Putamen (tissue), 1 donor: ENCODE measurements around the gene FAM83C.
"Not testable (repeated sequence)": the region's sequence is repeated elsewhere in the genome, so short reads cannot be mapped to it uniquely, and the experiment has no call there.

Source experiments
- DNase-seq: peaks from one replicate; pipeline ENCODE4 v3.0.0-alpha.2; 2016; ENCODE audit warnings: low spot score

Gene FAM83C

DNA sequence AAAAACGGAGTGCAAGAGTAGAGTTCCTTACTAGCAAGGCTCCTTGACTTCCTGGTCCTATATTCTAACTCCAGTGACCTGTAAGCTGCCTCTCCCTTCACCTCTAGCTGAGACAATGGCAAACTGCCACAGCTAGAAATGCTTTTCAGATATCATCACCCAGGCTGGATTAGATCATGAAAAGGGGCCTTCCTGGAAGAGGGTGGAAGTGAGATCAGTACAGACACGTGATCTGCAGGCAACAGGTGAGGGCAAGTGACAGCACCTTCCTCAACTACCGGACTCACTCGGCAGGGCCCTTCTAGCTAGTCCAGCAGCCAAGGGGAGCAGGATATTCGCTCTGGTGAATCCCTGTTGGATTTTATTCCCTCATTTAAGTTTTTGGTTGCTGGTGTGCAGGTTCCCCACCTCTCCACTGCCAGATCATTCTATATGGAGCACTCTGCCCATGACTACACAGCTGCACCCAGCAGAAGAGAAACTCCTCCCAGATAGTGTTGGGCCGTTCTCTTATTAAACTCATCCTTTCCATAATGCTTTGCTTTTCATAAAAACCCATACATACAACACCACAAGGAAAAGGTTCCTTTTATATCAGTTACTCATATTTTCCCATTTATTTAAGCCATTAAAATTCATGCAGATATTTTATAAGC, 26.4 kb upstream of the FAM83C start:
- DNase-seq = no peak

DNA sequence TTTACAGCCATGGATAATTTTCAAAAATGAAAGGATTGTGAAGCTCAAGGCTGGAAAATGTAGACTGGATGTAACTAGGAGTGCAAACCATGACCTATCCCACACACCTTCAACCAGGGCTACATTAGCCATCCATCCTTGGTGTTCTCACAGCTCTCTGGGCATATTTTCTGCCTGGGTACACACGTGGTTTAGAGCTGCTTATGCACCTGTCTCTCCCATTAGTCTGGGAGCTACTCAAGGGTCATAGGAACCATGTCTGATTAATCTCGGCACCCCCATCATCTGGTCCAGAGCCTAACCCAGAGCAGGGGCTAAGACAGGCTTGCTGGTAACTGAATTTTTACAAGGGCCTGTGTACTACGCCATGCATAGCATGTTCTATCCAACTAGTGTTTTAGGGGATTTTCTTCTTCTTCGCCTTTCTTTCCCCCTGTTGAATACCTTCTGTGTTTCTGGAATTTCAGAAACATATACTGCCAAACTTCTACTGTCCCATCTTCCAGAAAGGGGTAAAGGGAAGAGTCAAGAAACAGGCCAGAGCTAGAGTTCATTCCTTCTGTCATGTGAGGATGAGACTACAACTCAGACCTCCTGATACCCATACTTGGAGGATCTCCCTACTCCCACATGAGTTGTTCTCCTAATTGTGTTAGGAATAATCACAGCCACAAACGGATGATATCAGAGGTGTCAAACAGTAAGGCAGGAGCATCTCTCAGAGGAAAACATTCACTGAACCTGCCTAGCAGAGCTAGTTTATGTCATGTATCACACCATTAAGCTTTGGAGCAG, 25.4 kb upstream of the FAM83C start:
- no peak for DNase-seq

DNA sequence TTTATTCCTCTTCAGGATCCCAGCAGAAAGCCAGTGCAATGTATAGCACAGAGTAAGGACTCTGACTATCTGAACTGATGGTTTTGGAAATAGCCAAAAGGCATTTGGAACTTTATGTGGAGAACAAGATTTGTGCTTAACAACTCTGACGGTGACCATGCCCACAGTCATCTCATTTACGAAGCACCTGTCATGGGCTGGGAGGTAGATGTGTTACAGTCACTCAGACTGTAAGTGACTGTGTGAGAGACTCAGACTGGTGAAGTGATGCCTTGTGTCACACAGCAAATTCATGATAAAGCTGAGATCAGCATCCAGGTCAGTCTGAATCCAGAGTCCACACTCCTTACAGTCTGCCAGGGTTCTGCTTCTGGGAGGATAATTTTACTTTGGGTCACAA, 23.9 kb upstream of the FAM83C start:
- no peak for DNase-seq

- not testable (repeated sequence) for DNase-seq
Measured at GRCh38 chr20:35315632-35316020, 23.4 kb upstream of the FAM83C start.

DNA sequence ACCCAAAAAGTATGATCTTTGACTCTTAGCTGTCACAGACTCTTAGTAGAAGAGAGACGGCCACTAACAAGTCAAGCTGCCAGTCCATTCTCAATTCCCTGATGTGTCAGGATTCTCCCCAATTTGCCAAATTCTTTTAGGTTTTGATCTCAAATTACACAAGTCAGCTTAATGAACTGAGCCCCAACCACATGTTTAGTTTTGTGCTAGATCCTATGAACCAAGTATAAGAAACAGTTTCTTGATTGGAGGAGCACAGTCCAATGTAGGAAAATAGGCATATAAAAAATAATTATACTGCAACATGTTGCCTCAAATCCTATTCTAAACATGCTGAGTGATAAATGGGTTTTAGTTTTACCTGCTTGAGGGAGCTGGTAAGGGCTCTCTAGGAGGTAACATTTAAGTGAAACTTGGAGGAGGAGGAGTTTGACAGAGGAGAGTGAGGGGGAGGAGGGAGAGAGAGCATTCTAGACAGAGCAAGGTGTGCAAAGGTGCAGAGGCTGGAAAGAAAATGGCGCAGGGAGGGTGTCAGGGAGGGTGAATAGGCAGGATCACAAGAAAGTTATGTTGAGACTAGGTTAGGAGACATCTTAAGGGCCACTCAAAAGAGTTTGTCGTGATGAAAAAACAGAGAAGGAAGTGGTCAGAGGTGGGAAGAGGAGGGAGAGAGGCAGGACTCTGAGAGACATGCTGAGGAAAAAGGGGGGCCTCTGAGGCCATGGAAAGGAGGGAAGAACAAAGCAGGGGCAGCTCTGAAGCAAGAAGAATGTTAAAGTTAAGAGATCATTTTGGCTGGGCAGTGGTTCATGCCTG, 22.8 kb upstream of the FAM83C start:
- DNase-seq = peak; percentile 7

DNA sequence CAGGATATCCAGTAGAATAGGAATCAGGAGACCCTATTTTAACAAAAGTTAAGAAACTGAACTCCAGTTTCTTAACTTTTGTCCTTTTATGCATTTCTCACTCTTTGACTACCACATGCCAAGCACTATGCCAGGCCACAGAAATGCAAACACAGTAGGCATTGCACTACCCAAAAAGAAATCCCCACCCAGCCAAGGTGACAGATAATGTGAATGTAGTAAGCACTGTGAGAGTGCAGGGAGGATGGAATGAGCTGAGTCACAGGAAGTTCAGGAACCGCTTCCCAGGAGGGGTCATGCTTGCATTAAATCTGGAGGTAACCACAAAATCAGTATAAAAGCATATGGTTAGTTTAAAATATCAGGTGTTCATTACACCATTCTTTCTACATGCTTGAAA, 20.1 kb upstream of the FAM83C start:
- no peak for DNase-seq

DNA sequence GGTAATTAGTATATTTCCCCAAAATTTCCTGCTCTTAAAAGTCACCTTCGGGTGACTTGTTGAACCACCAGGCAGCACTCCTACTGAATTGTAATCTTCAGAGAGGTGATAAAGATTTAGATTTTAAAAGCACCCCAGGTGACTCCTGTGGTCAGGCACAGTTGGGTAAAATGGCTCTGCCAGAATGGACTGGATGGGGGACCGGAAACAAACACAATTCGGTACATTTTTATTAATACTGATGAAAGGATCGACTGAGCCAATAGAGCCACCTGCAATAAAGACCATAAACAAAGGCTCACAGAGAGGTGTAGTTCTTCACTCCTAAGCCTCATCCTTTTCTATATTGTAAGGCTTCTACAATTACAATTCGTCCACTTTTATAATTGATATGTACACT, 19.6 kb upstream of the FAM83C start:
- DNase-seq = no peak

GRCh38 chr20:35311409-35311808, 19.2 kb upstream of the FAM83C start:
- DNase-seq = no peak

DNA sequence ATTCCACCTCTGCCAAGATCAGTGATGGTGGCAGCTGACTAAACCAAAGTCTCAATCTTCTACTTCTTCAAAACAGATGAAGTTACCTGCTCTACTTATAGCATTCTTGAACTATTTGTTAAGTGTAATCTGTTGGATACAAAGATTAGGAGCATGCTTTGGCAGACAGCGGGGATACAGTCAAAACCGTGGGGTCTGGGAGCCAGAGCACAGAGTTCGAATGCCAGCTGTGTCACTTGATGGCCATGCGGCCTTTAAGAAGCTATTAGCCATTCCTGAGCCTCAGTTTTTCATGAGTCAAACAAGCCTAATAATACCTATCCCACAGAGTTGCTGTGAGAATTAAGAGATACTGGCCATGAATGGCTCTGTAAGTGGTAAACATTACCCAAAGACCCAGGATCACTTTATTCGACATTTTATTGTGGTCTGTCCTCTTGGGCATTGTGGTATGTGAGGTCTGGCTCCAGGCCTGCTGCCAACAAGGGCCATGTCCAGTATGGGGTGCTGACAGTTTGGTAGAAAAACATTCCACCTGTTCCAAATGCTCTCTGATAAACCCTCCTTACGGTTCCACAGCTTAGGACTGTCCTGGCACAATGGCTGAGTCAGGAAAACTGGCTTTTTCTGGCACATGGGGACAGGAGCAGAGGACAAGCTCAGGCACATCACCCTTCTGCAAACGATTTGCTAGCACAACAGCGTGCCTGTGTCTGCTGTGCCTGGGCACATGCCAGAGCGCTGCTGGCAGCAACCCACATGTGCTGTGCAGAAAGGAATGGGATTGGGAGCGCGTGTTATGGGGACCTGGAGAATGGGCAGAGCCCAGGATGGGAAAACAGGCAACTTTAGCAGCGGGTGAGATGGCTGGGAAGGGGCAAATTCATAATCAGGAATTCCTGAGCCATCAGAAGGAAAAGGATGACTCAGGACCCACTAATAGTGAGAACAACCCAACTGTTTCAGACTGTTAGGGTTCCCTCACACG, 15.7 kb upstream of the FAM83C start:
- peak; percentile 38 for DNase-seq

DNA sequence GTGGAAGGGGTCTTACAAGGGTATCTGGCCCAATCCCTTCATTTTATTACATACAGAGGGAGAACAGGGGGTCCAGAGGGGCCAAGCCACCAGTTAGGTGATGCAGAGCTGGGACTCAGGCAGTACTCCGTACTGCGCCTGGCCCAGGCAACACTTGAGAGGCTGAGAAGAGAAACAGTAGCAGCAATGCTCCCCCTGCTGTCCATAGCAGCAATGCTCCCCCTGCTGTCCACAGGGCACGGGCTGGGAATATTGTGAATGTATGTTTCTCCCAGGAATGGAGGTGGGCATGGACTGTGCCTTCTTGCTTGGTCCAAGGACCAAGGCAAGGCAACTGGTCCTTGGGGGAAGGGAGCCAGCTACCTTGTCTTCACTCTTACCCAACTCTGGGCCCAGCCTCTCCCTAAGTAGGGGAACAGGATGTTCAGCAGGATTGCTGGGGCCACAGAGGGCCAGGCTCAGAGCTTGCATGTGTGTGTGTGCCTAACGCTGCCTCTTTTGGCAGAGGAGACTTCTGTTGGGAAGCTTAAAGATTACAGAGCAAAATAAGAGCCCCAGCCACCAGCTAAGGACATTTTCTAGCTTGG, 14.8 kb upstream of the FAM83C start:
- DNase-seq = no peak

- no peak for DNase-seq
Measured at GRCh38 chr20:35305682-35306556, 13.7 kb upstream of the FAM83C start.

- no peak for DNase-seq
Measured at GRCh38 chr20:35304956-35305355, 12.7 kb upstream of the FAM83C start.

GRCh38 chr20:35303735-35304491, 11.7 kb upstream of the FAM83C start:
- DNase-seq = peak; percentile 63

GRCh38 chr20:35303382-35303734, 11.1 kb upstream of the FAM83C start:
- no peak for DNase-seq

DNA sequence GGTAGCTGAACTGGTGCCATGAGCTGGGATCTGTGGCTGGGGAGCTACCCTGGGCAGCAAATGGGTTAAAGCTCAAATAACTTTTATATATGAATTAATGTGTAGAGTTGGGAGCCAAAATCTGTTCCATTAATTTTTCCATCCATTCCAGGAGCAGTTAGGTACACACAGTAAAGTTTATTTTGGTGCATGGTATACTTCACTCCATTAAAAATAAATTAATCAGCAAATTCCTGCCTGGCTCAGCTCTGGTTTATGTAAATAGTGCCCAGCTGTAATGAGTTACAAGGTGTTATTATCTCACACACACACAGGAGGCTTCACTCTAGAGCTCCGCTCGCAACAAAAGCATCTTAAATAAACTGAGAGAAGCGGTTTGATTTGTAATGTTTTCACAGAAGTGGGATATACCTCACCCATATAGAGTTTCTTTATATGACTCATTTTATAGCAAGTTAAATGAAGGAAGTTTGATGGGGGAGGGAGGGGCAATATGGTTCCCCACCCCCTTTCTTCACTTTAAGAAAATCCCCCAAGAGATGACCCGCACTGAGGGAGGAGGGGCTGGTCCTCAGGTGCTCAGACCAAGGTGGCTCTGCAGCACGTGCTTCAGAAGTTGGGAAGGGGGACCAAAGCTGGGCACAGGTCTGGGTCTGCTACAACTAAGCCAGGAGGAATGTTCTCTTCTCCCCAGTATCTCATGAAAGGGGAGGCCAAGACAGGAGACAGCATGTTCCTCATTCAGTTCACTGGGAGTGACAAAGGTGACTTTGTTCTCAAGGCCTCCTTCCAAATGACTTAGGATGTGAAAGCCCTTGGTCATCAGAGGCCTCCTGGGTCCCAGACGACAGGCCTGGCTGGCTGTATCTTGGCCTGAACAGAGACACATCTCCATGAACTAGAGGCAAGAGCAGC, 10.5 kb upstream of the FAM83C start:
- DNase-seq = no peak

- no peak for DNase-seq
Measured at GRCh38 chr20:35301426-35301825, 9.2 kb upstream of the FAM83C start.

- no peak for DNase-seq
Measured at GRCh38 chr20:35300469-35301262, 8.4 kb upstream of the FAM83C start.

- no peak for DNase-seq
Measured at GRCh38 chr20:35299780-35300179, 7.6 kb upstream of the FAM83C start.
